Heart left ventricle (tissue), 16 donors: ENCODE results near the gene XPO6. TPM values are rescaled to one million over a fixed set of nuclear protein-coding genes. Genes with fewer than 3 reads are reported as not detected.

Source experiments
- ATAC-seq, 4 donors: fragments of 200-7000 bp; cut with Tn5 transposase; one replicate each; pipeline ENCODE4 v1.9.1; 2020 to 2022; ENCODE audit warnings: moderate library complexity in 4 of 4, mild to moderate bottlenecking in 3 of 4, moderate number of reproducible peaks in 1 of 4
- DNase-seq, 5 donors: peaks; one replicate each; pipeline ENCODE4 v3.0.0-alpha.2; 2020
- H3K27ac ChIP-seq, 12 donors: fragments of 200-600 bp; sonication (generic) in 4 of 12; one replicate each; pipeline versions ENCODE4 v1.5.0 to v1.8.0; 2016 to 2022; ENCODE audit warnings: mild to moderate bottlenecking in 2 of 12
- H3K27me3 ChIP-seq, 9 donors: fragments of 200-600 bp; sonication (generic) in 2 of 9; one replicate each; pipeline versions ENCODE4 v1.5.1 to v1.8.0; 2016 to 2022; ENCODE audit warnings: mild to moderate bottlenecking in 3 of 9
- H3K36me3 ChIP-seq, 9 donors: fragments of 200-600 bp; sonication (generic) in 2 of 9; one replicate each; pipeline versions ENCODE4 v1.5.0 to v1.8.0; 2018 to 2022; ENCODE audit warnings: mild to moderate bottlenecking in 2 of 9
- H3K4me1 ChIP-seq, 12 donors: fragments of 200-600 bp; sonication (generic) in 4 of 12; one replicate each; pipeline versions ENCODE4 v1.5.0 to v1.8.0; 2016 to 2022; ENCODE audit warnings: mild to moderate bottlenecking in 3 of 12
- H3K4me3 ChIP-seq, 12 donors: fragments of 200-600 bp; sonication (generic) in 4 of 12; one replicate each; pipeline versions ENCODE4 v1.5.0 to v1.8.0; 2017 to 2022; ENCODE audit warnings: mild to moderate bottlenecking in 9 of 12, moderate library complexity in 4 of 12
- H3K9me3 ChIP-seq, 12 donors: fragments of 200-600 bp; sonication (generic) in 4 of 12; one replicate each; pipeline versions ENCODE4 v1.5.0 to v1.8.0; 2016 to 2022; ENCODE audit warnings: mild to moderate bottlenecking in 1 of 12
- POLR2A ChIP-seq, 2 donors: fragments of 450-650 bp; IDR thresholded peaks; one replicate each; pipeline ENCODE4 v1.6.1; 2017; ENCODE audit warnings: antibody characterized with exemption in 2 of 2, mild to moderate bottlenecking in 2 of 2, moderate library complexity in 2 of 2
- WGBS, 4 donors: extraction: QIAGEN DNeasy Blood & Tissue Kit in 2 of 4; methylation state at CpG; one replicate each; pipeline versions ENCODE4 v1.1.5 to v1.1.7; 2013 to 2018; 5-methylcytosine and 5-hydroxymethylcytosine counted together
- intact Hi-C, 10 donors: fragments of 100-400 bp; cut with DNase I; formaldehyde crosslinking; loops; one replicate each; pipeline versions ENCODE4 v1.11.1 to v1.14.2; 2022
- polyA plus RNA-seq, 2 donors: library from polyadenylated mRNA; stranded (reverse); fragments of 200-250 nt; gene quantifications; one replicate each; pipeline ENCODE4 v1.2.3, GENCODE V29; 2013
- total RNA-seq, 9 donors: library from RNA; depleted of rRNA in 2 of 9; stranded (reverse); fragments of >200 nt in 2 of 9; fragmentation: NEBNext Ultra II Directional in 3 of 9; extraction: Animal tissue kit (Norgen Biotek cat#: 25700) in 3 of 9; gene quantifications; one replicate each; pipeline versions ENCODE4 v1.1.0 to v1.2.4, GENCODE V29; 2016 to 2023
- TF ChIP-seq, protein P1 (sequence below), 12 donors: fragments of 200-600 bp; sonication (generic) in 4 of 12; IDR thresholded peaks; one replicate each; pipeline versions ENCODE4 v1.5.0 to v1.8.0; 2018 to 2022; ENCODE audit warnings: antibody characterized with exemption in 12 of 12, mild to moderate bottlenecking in 5 of 12
- donor health status: ischemic (EF 13 %, LVEDD 7.1; RV severe dilation, severe dysfunction).
- donor health status: healthy with polysubstance abuse.
- donor health status: DM: no; HTN: yes; CAD: no.
- donor health status: DM: no; HTN: no; CAD: no.
- donor health status: ischemic (EF 25% LVEDD 6.9; RV normal size, moderate dysfunction).
- donor health status: ischemic (EF 25% LVEDD 5.7; RV mildly dilated, moderate dysfunction).
- donor health status: healthy.
- donor health status: DM: yes; HTN: yes; CAD: no.
- donor health status: ischemic (EF 35%, LVEDD 5.7; RV mildly dilated, moderate dysfunction).
- donor health status: nonischemic (EF 11% LVEDD 7.7; RV severe dilation, severe dysfunction).
- donor health status: DM: yes; HTN: yes; CAD: no.
- donor health status: PGD.
- donor health status: ischemic (EF 29% LVEDD 5.4; RV normal size, mild dysfunction).
- donor health status: nonischemic (EF 23%, LVEDD 6.1; RV moderate dilation, normal function).

The XPO6 gene
- total and polyA plus RNA-seq, 11 donors, result 19.8 to 78.0 (median 33.0) TPM

DNA sequence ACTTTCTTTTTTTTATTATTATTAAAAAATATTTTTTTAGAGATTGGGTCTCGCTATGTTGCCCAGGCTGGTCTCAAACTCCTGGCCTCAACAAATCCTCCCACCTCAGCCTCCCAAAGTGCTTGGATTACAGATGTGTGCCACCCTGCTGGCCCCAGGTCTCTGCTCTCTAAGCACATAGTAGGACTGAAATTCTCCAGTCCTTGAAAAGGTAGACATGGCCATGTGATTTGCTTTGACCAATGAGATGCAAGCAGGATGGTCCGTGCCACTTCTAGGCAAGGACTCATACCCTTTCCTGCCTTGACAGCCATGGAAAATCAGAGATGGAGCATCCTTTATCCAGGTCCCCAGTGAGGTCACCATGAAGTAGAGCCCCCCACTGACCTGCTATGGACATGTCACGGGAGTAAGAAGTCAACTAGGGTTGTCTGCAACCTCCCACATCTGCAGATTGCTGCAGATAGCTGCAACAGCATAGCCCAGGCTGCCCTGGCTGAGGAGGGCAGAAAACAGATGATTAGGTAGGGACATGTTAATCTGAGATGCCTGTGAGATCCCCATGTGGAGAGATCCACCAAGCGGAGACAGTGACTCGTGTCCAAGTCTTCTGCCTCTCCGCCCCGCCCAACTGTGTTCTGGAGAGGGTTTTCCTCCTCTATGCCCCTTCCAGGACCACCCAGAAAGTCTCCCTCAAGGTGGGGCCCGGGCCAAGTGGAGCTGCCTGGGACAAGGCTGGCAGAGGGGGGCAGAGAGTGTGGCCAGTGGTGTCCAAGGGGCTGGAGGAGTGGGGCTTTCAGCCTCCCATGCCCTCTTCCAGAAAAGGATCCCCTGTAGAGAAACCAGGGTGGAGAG, 159.3 kb downstream of the XPO6 start:
- ATAC-seq, result no peak
- 69 to 78% (median 74%) methylated on average over 8 of the region's 8 CpGs for WGBS, 4 donors

DNA sequence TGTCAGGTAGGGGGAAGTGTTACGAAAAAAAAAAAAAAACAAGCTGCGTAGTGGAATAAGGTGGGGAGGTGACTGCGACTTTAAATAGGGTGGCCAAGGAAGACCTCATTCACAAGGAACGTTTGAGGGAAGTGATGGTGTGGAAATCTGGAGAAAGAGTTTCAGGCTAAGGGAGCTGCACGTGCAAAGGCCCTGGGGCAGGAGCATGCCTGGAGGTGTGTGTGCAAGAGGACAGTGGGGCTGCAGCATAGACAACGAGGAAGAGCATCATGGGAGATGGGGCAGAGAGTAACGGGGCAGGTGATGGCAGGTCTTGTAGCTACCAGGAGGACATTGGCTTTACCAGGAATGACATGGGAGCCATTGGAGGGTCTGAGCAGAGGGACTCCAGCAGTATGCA, 160.3 kb downstream of the XPO6 start:
- peaks cover 0 to 23% (median 5%) of the 10 kb centered on the region in 12 donors for H3K9me3 ChIP-seq
- no peak overlapping the region for H3K27ac ChIP-seq
- intact Hi-C loops, result no loop called here
- TF ChIP-seq, protein P1, sequence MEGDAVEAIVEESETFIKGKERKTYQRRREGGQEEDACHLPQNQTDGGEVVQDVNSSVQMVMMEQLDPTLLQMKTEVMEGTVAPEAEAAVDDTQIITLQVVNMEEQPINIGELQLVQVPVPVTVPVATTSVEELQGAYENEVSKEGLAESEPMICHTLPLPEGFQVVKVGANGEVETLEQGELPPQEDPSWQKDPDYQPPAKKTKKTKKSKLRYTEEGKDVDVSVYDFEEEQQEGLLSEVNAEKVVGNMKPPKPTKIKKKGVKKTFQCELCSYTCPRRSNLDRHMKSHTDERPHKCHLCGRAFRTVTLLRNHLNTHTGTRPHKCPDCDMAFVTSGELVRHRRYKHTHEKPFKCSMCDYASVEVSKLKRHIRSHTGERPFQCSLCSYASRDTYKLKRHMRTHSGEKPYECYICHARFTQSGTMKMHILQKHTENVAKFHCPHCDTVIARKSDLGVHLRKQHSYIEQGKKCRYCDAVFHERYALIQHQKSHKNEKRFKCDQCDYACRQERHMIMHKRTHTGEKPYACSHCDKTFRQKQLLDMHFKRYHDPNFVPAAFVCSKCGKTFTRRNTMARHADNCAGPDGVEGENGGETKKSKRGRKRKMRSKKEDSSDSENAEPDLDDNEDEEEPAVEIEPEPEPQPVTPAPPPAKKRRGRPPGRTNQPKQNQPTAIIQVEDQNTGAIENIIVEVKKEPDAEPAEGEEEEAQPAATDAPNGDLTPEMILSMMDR (IDR thresholded peaks at IDR 0.05), result no peak
- no peak for TF ChIP-seq POLR2A (IDR thresholded peaks at IDR 0.05)
- H3K4me3 ChIP-seq, result no peak overlapping the region
- peaks cover 0 to 37% (median 0%) of the 10 kb centered on the region in 9 donors for H3K27me3 ChIP-seq
- 75 to 79% (median 78%) methylated on average over 7 of the region's 7 CpGs for WGBS, 4 donors
- H3K36me3 ChIP-seq, result no peaks in the 10 kb centered on the region
- H3K4me1 ChIP-seq, result no peaks in the 10 kb centered on the region
- ATAC-seq (no peak), DNase-seq (no peak)

More for the DNA sequence above, 159.3 kb downstream of the XPO6 start:
- no peak for DNase-seq
- H3K4me1 ChIP-seq, result no peaks in the 10 kb centered on the region
- H3K36me3 ChIP-seq, result no peaks in the 10 kb centered on the region
- TF ChIP-seq POLR2A (IDR thresholded peaks at IDR 0.05), result no peak
- TF ChIP-seq, protein P1 (IDR thresholded peaks at IDR 0.05), result no peak
- H3K9me3 ChIP-seq, result peaks cover 0 to 19% (median 4%) of the 10 kb centered on the region in 12 donors
- H3K27me3 ChIP-seq, result peaks cover 0 to 37% (median 0%) of the 10 kb centered on the region in 9 donors
- no peak overlapping the region for H3K4me3 ChIP-seq
- intact Hi-C loops, result no loop called here
- no peak overlapping the region for H3K27ac ChIP-seq

Other genes starting within 250 kb of the XPO6 start
- gene GSG1L, start 148.3 kb downstream of the XPO6 start, total RNA-seq, result 1 to 10 TPM in 5 of 9 donors, under 1 TPM in 1, not detected in 3; 0.66 to 8.7 (median 2.6) TPM
- under 1 TPM in 1 of 2 donors, not detected in 1; 0.11 TPM for gene GSG1L, start 148.3 kb downstream of the XPO6 start, polyA plus RNA-seq
- 1 to 10 TPM in 8 of 9 donors, under 1 TPM in 1; 0.94 to 6.1 (median 2.4) TPM for gene SBK1, start 80.6 kb upstream of the XPO6 start, total RNA-seq
- 1 to 10 TPM in 1 of 2 donors, under 1 TPM in 1; 0.69 to 2.9 TPM for gene SBK1, start 80.6 kb upstream of the XPO6 start, polyA plus RNA-seq
- gene NPIPB6, start 151.5 kb upstream of the XPO6 start, total RNA-seq, result 1 to 10 TPM in 1 of 9 donors, under 1 TPM in 4, not detected in 4; 0.58 to 1.1 (median 0.72) TPM
- gene NPIPB6, start 151.5 kb upstream of the XPO6 start, polyA plus RNA-seq, result under 1 TPM; 0.10 to 0.42 TPM
- 100 to 1,000 TPM in 2 of 9 donors, 10 to 100 TPM in 4, 1 to 10 TPM in 3; 2.7 to 151 (median 43.1) TPM for gene EIF3CL, start 191.9 kb upstream of the XPO6 start, total RNA-seq
- 10 to 100 TPM; 40.7 to 84.1 TPM for gene EIF3CL, start 191.9 kb upstream of the XPO6 start, polyA plus RNA-seq